ENCODE data around the gene FLNB. TPM values are rescaled to one million over a fixed set of nuclear protein-coding genes. Genes with fewer than 3 reads are reported as not detected.

The FLNB gene
- total RNA-seq, 1 donor: 274 TPM

- Histone ChIP-seq H3K27me3 (ENCODE audit: insufficient read depth, low read length) (no peaks in the 10 kb centered on the region), H3K27ac (ENCODE audit: low read depth, low read length) (no peak overlapping the region), H4K20me1 (ENCODE audit: insufficient read depth, low read length) (peaks cover 24% of the 10 kb centered on the region), H2AFZ (ENCODE audit: low read length) (no peak overlapping the region), H3K9me3 (ENCODE audit: low read depth, low read length) (no peaks in the 10 kb centered on the region), H3K79me2 (ENCODE audit: insufficient read depth, low read length) (no peaks in the 10 kb centered on the region), H3K4me1 (ENCODE audit: insufficient read depth, low read length) (peaks cover 3% of the 10 kb centered on the region), H3K4me2 (ENCODE audit: insufficient read depth, low read length) (no peak overlapping the region), H3K4me3 (ENCODE audit: insufficient read depth, low read length) (no peak overlapping the region), H3K36me3 (ENCODE audit: insufficient read depth, low read length) (peaks cover 94% of the 10 kb centered on the region)
- TF ChIP-seq CTCF (IDR thresholded peaks at IDR 0.05; ENCODE audit: extremely low read depth, low read depth, low read length): no peak
- no peak for DNase-seq (ENCODE audit: insufficient read length, low spot score, missing footprints)
Observed at GRCh38 chr3:58141766-58142345, 133.6 kb downstream of the FLNB start.

DNA sequence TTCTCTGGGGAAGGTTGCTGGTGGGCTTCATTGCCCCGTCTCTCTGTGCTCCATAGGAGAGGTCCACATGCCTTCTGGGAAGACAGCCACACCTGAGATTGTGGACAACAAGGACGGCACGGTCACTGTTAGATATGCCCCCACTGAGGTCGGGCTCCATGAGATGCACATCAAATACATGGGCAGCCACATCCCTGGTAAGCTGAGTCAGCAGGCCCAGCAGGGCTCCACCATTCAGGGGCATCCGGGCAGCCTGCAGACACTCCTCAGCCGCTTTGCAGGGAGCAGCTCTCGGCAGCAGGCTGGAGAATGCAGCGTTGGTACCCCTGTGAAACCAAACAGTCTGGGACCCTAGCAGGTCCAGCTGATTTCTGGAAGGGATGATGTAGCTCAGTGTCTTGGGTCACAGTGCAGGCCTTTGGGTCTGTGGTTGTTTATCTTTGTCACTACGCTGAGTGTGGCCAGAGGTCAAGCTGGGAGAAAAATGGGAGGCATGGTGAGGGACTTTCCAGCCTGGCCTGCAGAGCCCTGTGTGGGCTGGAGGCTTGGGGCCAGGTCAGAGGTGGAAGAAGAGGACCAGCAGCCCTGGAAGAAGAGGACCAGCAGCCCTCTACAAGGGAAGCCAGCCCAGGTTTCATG is 135.3 kb downstream of the FLNB start:
- Histone ChIP-seq H3K4me2 (ENCODE audit: insufficient read depth, low read length) (no peak overlapping the region), H4K20me1 (ENCODE audit: insufficient read depth, low read length) (peaks cover 13% of the 10 kb centered on the region), H3K4me3 (ENCODE audit: insufficient read depth, low read length) (no peak overlapping the region), H3K27me3 (ENCODE audit: insufficient read depth, low read length) (no peaks in the 10 kb centered on the region), H3K36me3 (ENCODE audit: insufficient read depth, low read length) (peaks cover 94% of the 10 kb centered on the region), H3K4me1 (ENCODE audit: insufficient read depth, low read length) (peaks cover 3% of the 10 kb centered on the region), H3K27ac (ENCODE audit: low read depth, low read length) (no peak overlapping the region), H2AFZ (ENCODE audit: low read length) (no peak overlapping the region), H3K79me2 (ENCODE audit: insufficient read depth, low read length) (no peaks in the 10 kb centered on the region), H3K9me3 (ENCODE audit: low read depth, low read length) (no peaks in the 10 kb centered on the region)
- TF ChIP-seq CTCF (IDR thresholded peaks at IDR 0.05; ENCODE audit: extremely low read depth, low read depth, low read length): no peak
- DNase-seq (ENCODE audit: insufficient read length, low spot score, missing footprints): no peak

GRCh38 chr3:58144478-58145325 is 136.5 kb downstream of the FLNB start:
- peaks cover 94% of the 10 kb centered on the region for H3K36me3 ChIP-seq (ENCODE audit: insufficient read depth, low read length)
- H3K4me1 ChIP-seq (ENCODE audit: insufficient read depth, low read length): peaks cover 3% of the 10 kb centered on the region
- no peak for TF ChIP-seq CTCF (IDR thresholded peaks at IDR 0.05; ENCODE audit: extremely low read depth, low read depth, low read length)
- H3K4me3 ChIP-seq (ENCODE audit: insufficient read depth, low read length): no peak overlapping the region
- H3K27ac ChIP-seq (ENCODE audit: low read depth, low read length): no peak overlapping the region
- no peak overlapping the region for H2AFZ ChIP-seq (ENCODE audit: low read length)
- H3K9me3 ChIP-seq (ENCODE audit: low read depth, low read length): no peaks in the 10 kb centered on the region
- no peak overlapping the region for H3K4me2 ChIP-seq (ENCODE audit: insufficient read depth, low read length)
- peaks cover 13% of the 10 kb centered on the region for H4K20me1 ChIP-seq (ENCODE audit: insufficient read depth, low read length)
- H3K27me3 ChIP-seq (ENCODE audit: insufficient read depth, low read length): no peaks in the 10 kb centered on the region
- DNase-seq (ENCODE audit: insufficient read length, low spot score, missing footprints): no peak
- H3K79me2 ChIP-seq (ENCODE audit: insufficient read depth, low read length): no peaks in the 10 kb centered on the region

GRCh38 chr3:58148049-58148448 is 139.8 kb downstream of the FLNB start:
- no peak for DNase-seq (ENCODE audit: insufficient read length, low spot score, missing footprints)
- H4K20me1 ChIP-seq (ENCODE audit: insufficient read depth, low read length): peaks cover 16% of the 10 kb centered on the region
- peaks cover 93% of the 10 kb centered on the region for H3K36me3 ChIP-seq (ENCODE audit: insufficient read depth, low read length)

More at GRCh38 chr3:58148049-58148448, 139.8 kb downstream of the FLNB start:
- Histone ChIP-seq H3K4me3 (ENCODE audit: insufficient read depth, low read length) (no peak overlapping the region), H2AFZ (ENCODE audit: low read length) (no peak overlapping the region), H3K27ac (ENCODE audit: low read depth, low read length) (no peak overlapping the region), H3K9me3 (ENCODE audit: low read depth, low read length) (no peaks in the 10 kb centered on the region), H3K4me1 (ENCODE audit: insufficient read depth, low read length) (peaks cover 3% of the 10 kb centered on the region), H3K27me3 (ENCODE audit: insufficient read depth, low read length) (no peaks in the 10 kb centered on the region), H3K4me2 (ENCODE audit: insufficient read depth, low read length) (no peak overlapping the region), H3K79me2 (ENCODE audit: insufficient read depth, low read length) (no peaks in the 10 kb centered on the region)
- no peak for TF ChIP-seq CTCF (IDR thresholded peaks at IDR 0.05; ENCODE audit: extremely low read depth, low read depth, low read length)
